BE2C (cell line): Measurements from ENCODE around the gene MAGEA12. TPM values are rescaled to one million over a fixed set of nuclear protein-coding genes. Genes with fewer than 3 reads are reported as not detected.
"Not testable (repeated sequence)": the region's sequence is repeated elsewhere in the genome, so short reads cannot be mapped to it uniquely, and the experiment has no call there.

ENCODE experiments used
- DNase-seq: peaks from one replicate; pipeline ENCODE4 v3.0.0-alpha.2; 2020
- H3K27me3 ChIP-seq: fragments of 250-450 bp; sonication (Bioruptor Pico); 2 replicates; pipeline ENCODE4 v1.5.1; 2020; ENCODE audit warnings: mild to moderate bottlenecking
- H3K36me3 ChIP-seq: fragments of 250-450 bp; sonication (Bioruptor Pico); 2 replicates; pipeline ENCODE4 v1.5.1; 2020; ENCODE audit warnings: mild to moderate bottlenecking
- H3K4me1 ChIP-seq: fragments of 250-450 bp; sonication (Bioruptor Pico); 2 replicates; pipeline ENCODE4 v1.5.1; 2020
- H3K4me3 ChIP-seq: 2 replicates; pipeline ENCODE4 v1.5.1; 2011; ENCODE audit warnings: low read depth, low read length
- H3K9me3 ChIP-seq: fragments of 250-450 bp; sonication (Bioruptor Pico); 2 replicates; pipeline ENCODE4 v1.5.1; 2020
- CTCF ChIP-seq: IDR thresholded peaks from 2 replicates; pipeline ENCODE4 v1.5.1; 2012; ENCODE audit warnings: mild to moderate bottlenecking, low read depth, low read length
- polyA plus RNA-seq: library from polyadenylated mRNA; unstranded; fragments of >200 nt; gene quantifications from one replicate; pipeline ENCODE4 v1.2.1, GENCODE V29; 2012; ENCODE audit warnings: low read depth, missing spikeins; ENCODE audit not compliant: insufficient read length, insufficient read depth

The MAGEA12 gene
- polyA plus RNA-seq: 1.7 TPM

- Histone ChIP-seq H3K9me3 (no peaks in the 10 kb centered on the region), H3K4me3 (no peak within 1 kb of the TSS), H3K27me3 (no peaks in the 10 kb centered on the region), H3K36me3 (no peaks in the 10 kb centered on the region), H3K4me1 (no peaks in the 10 kb centered on the region)
- no peak for DNase-seq
- TF ChIP-seq CTCF: no peak
Measured at GRCh38 chrX:152733261-152733975, at the start of gene MAGEA12, which contains the start of gene CSAG1. Gene MAGEA12, plus strand, starts transcription at chrX:152733757. Its CDS starts 2,405 bp downstream, at chrX:152736162. Gene CSAG1, minus strand, starts transcription at chrX:152733721. Its CDS starts 1,261 bp downstream, at chrX:152732460.

GRCh38 chrX:152697952-152698931, 35.3 kb upstream of the MAGEA12 start, which contains the start of gene MAGEA3:
Gene MAGEA3, plus strand, starts transcription at chrX:152698794. Its CDS starts 2,039 bp downstream, at chrX:152700833.
- H3K27me3 ChIP-seq, H3K4me1 ChIP-seq, H3K4me3 ChIP-seq, H3K9me3 ChIP-seq, DNase-seq, H3K36me3 ChIP-seq: not testable (repeated sequence)

- not testable (repeated sequence) for H3K27me3 ChIP-seq, DNase-seq, H3K9me3 ChIP-seq, H3K4me3 ChIP-seq, H3K36me3 ChIP-seq, H3K4me1 ChIP-seq
Measured at GRCh38 chrX:152700390-152700789, 33.2 kb upstream of the MAGEA12 start.

GRCh38 chrX:152706500-152706899, 27.1 kb upstream of the MAGEA12 start:
- H3K27me3 ChIP-seq, H3K4me1 ChIP-seq, DNase-seq, H3K9me3 ChIP-seq, H3K4me3 ChIP-seq, H3K36me3 ChIP-seq: not testable (repeated sequence)

- H3K4me3 ChIP-seq, H3K9me3 ChIP-seq, H3K27me3 ChIP-seq, DNase-seq, H3K36me3 ChIP-seq, H3K4me1 ChIP-seq: not testable (repeated sequence)
Measured at GRCh38 chrX:152709173-152709572, 24.4 kb upstream of the MAGEA12 start, which contains the start of gene CSAG2. Gene CSAG2, minus strand, starts transcription at chrX:152709273. Its CDS starts 161 bp downstream, at chrX:152709112.

- not testable (repeated sequence) for H3K4me3 ChIP-seq, H3K36me3 ChIP-seq, DNase-seq, H3K9me3 ChIP-seq, H3K27me3 ChIP-seq, H3K4me1 ChIP-seq
Measured at GRCh38 chrX:152713195-152713594, 20.4 kb upstream of the MAGEA12 start.

- not testable (repeated sequence) for H3K4me3 ChIP-seq, H3K4me1 ChIP-seq, H3K27me3 ChIP-seq, H3K36me3 ChIP-seq, H3K9me3 ChIP-seq, DNase-seq
Measured at GRCh38 chrX:152713815-152714787, 19.5 kb upstream of the MAGEA12 start, which contains the start of gene MAGEA2B. Gene MAGEA2B, plus strand, starts transcription at chrX:152714628. Its CDS starts 2,479 bp downstream, at chrX:152717107.

GRCh38 chrX:152725409-152725808, 8.1 kb upstream of the MAGEA12 start:
- no peaks in the 10 kb centered on the region for H3K36me3 ChIP-seq
- no peak for TF ChIP-seq CTCF
- H3K4me1 ChIP-seq: no peaks in the 10 kb centered on the region
- H3K27me3 ChIP-seq: no peaks in the 10 kb centered on the region
- H3K9me3 ChIP-seq: no peaks in the 10 kb centered on the region
- DNase-seq: no peak
- no peak overlapping the region for H3K4me3 ChIP-seq

GRCh38 chrX:152734143-152734858, 744 bp downstream of the MAGEA12 start:
- H3K9me3 ChIP-seq, H3K27me3 ChIP-seq, H3K36me3 ChIP-seq, H3K4me1 ChIP-seq, DNase-seq, H3K4me3 ChIP-seq: not testable (repeated sequence)
